ENCODE measurements around the gene NBEAL2. TPM values are rescaled to one million over a fixed set of nuclear protein-coding genes. Genes with fewer than 3 reads are reported as not detected.

Gene NBEAL2
- total RNA-seq, 2 experiments from 2014 or later = 164 to 262 TPM

- Mint-ChIP-seq H3K36me3 (peaks cover 23% of the 10 kb centered on the region), H3K4me3 (no peak overlapping the region), H3K27me3 (no peaks in the 10 kb centered on the region), H3K27ac (no peak overlapping the region), H3K9me3 (ENCODE audit: low read depth) (no peaks in the 10 kb centered on the region), H3K4me1 (peaks cover 48% of the 10 kb centered on the region)
- DNase-seq = no peak
- no peak for ATAC-seq
- CTCF ChIA-PET = interaction anchor here (1.2 to 1.9 kb wide), 3 partner anchors 13 to 27 kb away, joined by 3 to 7 read pairs (median 4); no protein-coding TSS in a partner anchor
Observed at GRCh38 chr3:46935989-46936558, 43.4 kb upstream of the NBEAL2 start.

DNA sequence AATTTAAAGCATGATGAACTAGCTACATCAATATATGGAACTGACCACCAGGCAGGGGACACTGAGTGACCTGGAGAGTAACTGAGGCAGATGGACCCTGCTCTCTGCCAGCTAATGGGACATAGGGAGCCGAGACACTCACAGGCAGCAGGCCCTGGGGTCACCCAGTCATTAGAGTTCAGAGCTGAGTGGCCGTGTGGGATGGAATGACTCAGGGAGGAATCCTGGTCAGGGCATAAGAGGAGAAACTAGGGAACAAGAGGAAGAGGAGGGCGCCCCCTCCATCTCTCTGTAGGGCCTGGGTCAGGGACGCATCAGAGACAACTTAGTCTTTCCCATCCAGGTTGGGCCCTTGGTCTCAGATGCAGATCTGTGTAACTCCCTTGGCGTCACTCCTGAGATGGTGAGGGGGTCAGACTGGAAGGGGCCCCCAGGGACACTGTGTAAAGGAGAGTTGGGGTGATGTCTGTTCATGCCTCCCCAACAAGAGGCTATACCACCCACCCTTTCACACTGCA is 42.7 kb upstream of the NBEAL2 start:
- Mint-ChIP-seq H3K4me1 (peaks cover 43% of the 10 kb centered on the region), H3K36me3 (peaks cover 22% of the 10 kb centered on the region), H3K27me3 (no peaks in the 10 kb centered on the region), H3K4me3 (no peak overlapping the region), H3K27ac (no peak overlapping the region), H3K9me3 (ENCODE audit: low read depth) (no peaks in the 10 kb centered on the region)
- DNase-seq = no peak
- CTCF ChIA-PET = interaction anchor here (1.2 to 1.9 kb wide), 2 partner anchors 14 to 27 kb away, joined by 4 to 7 read pairs; no protein-coding TSS in a partner anchor
- ATAC-seq = no peak

- no peak for DNase-seq
- Mint-ChIP-seq H3K36me3 (peaks cover 22% of the 10 kb centered on the region), H3K27me3 (no peaks in the 10 kb centered on the region), H3K27ac (peak overlapping the region; percentile 12), H3K4me1 (peaks cover 36% of the 10 kb centered on the region), H3K9me3 (ENCODE audit: low read depth) (no peaks in the 10 kb centered on the region), H3K4me3 (no peak overlapping the region)
- CTCF ChIA-PET = interaction anchor here (1.0 to 1.4 kb wide), 2 partner anchors 15 to 226 kb away, joined by 4 to 7 read pairs; partner anchors contain the start of gene SETD2
- ATAC-seq = no peak
Observed at GRCh38 chr3:46938118-46938517, 41.3 kb upstream of the NBEAL2 start.

GRCh38 chr3:46939578-46940445 is 39.7 kb upstream of the NBEAL2 start:
- Mint-ChIP-seq H3K4me3 (no peak overlapping the region), H3K36me3 (peaks cover 22% of the 10 kb centered on the region), H3K9me3 (ENCODE audit: low read depth) (no peaks in the 10 kb centered on the region), H3K4me1 (peaks cover 35% of the 10 kb centered on the region), H3K27me3 (no peaks in the 10 kb centered on the region), H3K27ac (peak overlapping the region; percentile 54)
- CTCF ChIA-PET = interaction anchor here (1.3 kb wide), 1 partner anchor 16 kb away, joined by 6 read pairs; no protein-coding TSS in a partner anchor
- no peak for DNase-seq
- ATAC-seq = no peak

GRCh38 chr3:46942076-46942475 is 37.4 kb upstream of the NBEAL2 start:
- peaks cover 31% of the 10 kb centered on the region for H3K36me3 Mint-ChIP-seq
- no peak overlapping the region for H3K4me3 Mint-ChIP-seq
- no peak overlapping the region for H3K27ac Mint-ChIP-seq
- ATAC-seq (no peak), DNase-seq (no peak)
- H3K9me3 Mint-ChIP-seq (ENCODE audit: low read depth) = no peaks in the 10 kb centered on the region
- CTCF ChIA-PET = interaction anchor here (0.7 to 1.2 kb wide), 3 partner anchors 19 to 222 kb away, joined by 3 to 4 read pairs (median 3); partner anchors contain the start of gene SETD2
- no peaks in the 10 kb centered on the region for H3K27me3 Mint-ChIP-seq
- H3K4me1 Mint-ChIP-seq = peaks cover 55% of the 10 kb centered on the region

DNA sequence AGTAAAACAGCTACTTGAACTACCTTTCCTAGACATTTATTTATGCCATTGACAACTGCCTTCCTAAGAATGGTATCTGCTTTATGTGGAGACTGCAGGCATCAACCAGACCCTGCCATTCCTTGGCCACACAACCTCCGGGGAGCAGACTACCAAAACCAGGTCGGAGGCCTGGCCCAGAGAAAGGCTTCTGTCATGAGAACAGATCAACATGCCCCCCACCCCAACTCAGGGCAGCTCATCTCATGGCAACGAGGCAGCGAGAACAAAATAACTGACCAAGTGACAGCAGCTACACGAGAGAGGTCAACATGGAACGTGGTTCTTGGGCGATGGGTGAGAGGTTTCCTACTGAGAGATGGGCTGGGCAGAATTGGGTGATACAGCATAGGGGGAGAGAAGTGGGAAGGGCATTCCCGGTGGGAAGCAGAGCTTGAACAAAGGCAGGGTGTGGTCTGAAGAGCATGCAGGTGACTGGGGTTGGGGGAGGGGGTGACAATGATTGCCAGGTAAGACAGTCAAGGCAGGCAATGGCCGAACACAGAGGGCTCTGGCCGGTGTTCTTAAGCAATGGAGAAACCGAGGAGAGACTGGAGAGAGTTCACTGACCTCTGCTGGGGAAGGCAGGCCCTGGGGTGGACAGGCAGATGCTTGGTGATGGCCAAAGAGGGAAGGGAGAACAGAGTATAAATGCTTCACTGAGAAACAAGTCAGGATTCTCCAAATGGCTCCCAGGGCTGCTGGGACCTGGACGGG is 36.8 kb upstream of the NBEAL2 start:
- CTCF ChIA-PET = interaction anchor here (0.8 to 1.2 kb wide), 2 partner anchors 20 to 33 kb away, joined by 3 to 4 read pairs; no protein-coding TSS in a partner anchor
- Mint-ChIP-seq H3K27ac (peak overlapping the region; percentile 0), H3K36me3 (peaks cover 37% of the 10 kb centered on the region), H3K9me3 (ENCODE audit: low read depth) (no peaks in the 10 kb centered on the region), H3K4me3 (no peak overlapping the region), H3K27me3 (no peaks in the 10 kb centered on the region), H3K4me1 (peaks cover 60% of the 10 kb centered on the region)
- no peak for DNase-seq
- no peak for ATAC-seq

DNA sequence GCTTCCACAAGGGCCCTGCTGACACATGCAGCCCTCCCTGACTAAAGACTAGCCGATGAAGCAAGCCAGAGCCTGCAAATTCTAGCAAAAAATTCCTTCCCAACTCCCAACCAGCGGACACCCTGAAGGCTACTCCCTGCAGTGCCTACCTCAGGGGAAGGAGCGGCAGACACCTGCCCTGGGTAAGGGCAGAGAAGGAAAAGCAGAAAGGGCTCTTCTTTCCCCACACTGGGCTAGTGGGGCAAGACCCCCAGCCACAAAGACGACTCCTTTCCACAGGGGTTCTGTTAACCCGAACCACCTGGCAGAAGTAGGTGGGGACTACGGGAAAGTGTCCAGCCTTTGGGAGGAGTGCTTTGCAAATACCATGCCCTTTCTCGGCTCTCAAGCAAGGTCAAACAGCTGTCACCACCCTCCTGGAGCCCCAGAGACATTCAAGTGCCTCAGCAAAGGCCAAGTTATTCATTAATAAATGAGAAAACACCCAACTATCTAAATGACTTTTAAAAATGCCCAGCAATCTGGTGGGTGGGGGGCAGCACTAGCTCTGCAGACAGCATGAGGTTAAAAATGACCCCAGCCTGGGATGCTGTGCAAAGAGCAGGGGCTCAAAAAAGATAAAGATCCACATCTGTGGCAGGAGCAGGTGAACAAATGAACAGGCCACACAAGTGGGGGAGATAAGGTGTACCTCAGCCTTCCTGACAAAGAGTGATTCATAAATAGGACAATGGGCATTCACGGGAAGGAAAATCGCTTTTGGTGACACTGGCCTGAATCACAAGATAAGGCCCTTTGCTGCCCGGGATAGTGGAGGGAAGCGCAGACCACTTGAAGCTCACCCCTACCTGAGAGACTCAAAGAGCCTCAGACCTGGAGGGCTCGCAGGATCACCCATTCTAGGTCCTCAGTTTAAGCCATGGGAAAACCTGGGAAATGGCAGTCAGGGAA is 36.0 kb upstream of the NBEAL2 start:
- CTCF ChIA-PET = no interaction called here
- Mint-ChIP-seq H3K27ac (no peak overlapping the region), H3K36me3 (peaks cover 35% of the 10 kb centered on the region)

DNA sequence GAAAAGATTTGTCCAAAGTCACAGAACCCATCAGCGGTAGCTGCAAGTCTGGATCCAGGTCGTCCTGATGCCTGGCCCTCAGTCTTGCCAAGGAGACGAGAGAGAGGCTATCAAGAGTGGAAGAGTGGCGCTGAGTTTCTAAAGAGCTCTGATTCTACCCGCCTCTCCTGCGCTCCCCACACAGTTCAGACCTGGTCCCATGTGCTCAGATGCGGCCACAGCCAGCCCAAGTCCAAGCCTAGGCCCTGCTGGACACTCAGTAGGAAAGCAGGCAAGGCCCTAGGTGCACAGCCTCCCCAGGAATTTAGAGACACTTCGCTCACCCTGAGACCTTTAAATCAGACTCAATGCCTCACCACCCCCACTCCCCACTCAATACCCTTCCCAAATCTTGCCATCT is 35.3 kb upstream of the NBEAL2 start:
- CTCF ChIA-PET = no interaction called here
- DNase-seq (no peak), ATAC-seq (no peak)
- H3K9me3 Mint-ChIP-seq (ENCODE audit: low read depth) = no peaks in the 10 kb centered on the region
- H3K4me3 Mint-ChIP-seq = no peak overlapping the region
- peaks cover 30% of the 10 kb centered on the region for H3K36me3 Mint-ChIP-seq
- no peaks in the 10 kb centered on the region for H3K27me3 Mint-ChIP-seq
- peaks cover 66% of the 10 kb centered on the region for H3K4me1 Mint-ChIP-seq
- no peak overlapping the region for H3K27ac Mint-ChIP-seq

More for the DNA sequence above, 36.0 kb upstream of the NBEAL2 start:
- DNase-seq = no peak
- ATAC-seq = no peak
- no peaks in the 10 kb centered on the region for H3K9me3 Mint-ChIP-seq (ENCODE audit: low read depth)
- H3K27me3 Mint-ChIP-seq = no peaks in the 10 kb centered on the region
- peaks cover 64% of the 10 kb centered on the region for H3K4me1 Mint-ChIP-seq
- H3K4me3 Mint-ChIP-seq = no peak overlapping the region

- H3K27me3 Mint-ChIP-seq = no peaks in the 10 kb centered on the region
- H3K36me3 Mint-ChIP-seq = peaks cover 27% of the 10 kb centered on the region
- H3K4me1 Mint-ChIP-seq = peaks cover 69% of the 10 kb centered on the region
- CTCF ChIA-PET = interaction anchor here (1.3 to 3.2 kb wide), 6 partner anchors 13 to 50 kb away, joined by 3 to 23 read pairs (median 10); partner anchors contain the start of gene CCDC12
- DNase-seq (no peak), ATAC-seq (no peak)
- no peaks in the 10 kb centered on the region for H3K9me3 Mint-ChIP-seq (ENCODE audit: low read depth)
- no peak overlapping the region for H3K4me3 Mint-ChIP-seq
- H3K27ac Mint-ChIP-seq = peak overlapping the region; percentile 97
Observed at GRCh38 chr3:46946416-46946815, 33.0 kb upstream of the NBEAL2 start.

DNA sequence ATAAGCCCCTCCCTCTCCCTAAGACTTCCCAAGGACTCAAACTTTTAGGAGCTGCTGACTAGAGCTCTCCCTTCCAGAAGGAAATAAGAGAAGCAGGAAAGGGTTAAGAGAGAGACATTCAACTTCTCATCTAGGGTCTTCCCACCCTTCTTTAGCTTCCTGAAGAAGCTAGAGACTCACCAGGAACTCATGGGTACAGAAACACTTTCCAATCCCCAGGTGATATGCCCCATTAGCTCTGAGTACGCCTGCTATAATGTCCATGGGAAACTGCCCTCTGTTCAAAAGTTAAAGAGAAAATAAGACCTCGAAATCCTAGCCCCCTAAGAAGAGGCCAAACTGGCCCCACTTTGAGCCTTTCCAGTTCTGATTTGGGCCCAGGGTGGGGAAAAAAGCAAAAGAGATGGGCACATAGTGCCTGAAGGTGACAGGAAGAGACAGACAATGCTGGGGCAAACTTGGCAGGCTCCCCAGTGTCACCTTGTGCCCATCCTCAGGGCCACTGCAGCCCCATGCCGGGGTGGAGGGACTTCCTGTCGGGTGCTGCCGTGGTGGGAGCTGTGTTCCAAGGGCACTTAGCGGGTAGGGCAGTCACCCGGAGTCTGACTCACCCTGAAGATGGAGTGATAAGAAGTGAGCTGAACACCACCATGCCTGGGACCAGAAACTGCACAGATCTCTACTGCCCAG is 32.5 kb upstream of the NBEAL2 start:
- Mint-ChIP-seq H3K9me3 (ENCODE audit: low read depth) (no peaks in the 10 kb centered on the region), H3K27ac (peak overlapping the region; percentile 97), H3K36me3 (peaks cover 30% of the 10 kb centered on the region), H3K27me3 (no peaks in the 10 kb centered on the region), H3K4me1 (peaks cover 71% of the 10 kb centered on the region), H3K4me3 (peak overlapping the region; percentile 66)
- peak; percentile 72 for ATAC-seq
- peak; percentile 89 for DNase-seq
- CTCF ChIA-PET = interaction anchor here (1.2 to 3.2 kb wide), 10 partner anchors 11 to 51 kb away, joined by 3 to 23 read pairs (median 9); partner anchors contain the start of gene CCDC12

DNA sequence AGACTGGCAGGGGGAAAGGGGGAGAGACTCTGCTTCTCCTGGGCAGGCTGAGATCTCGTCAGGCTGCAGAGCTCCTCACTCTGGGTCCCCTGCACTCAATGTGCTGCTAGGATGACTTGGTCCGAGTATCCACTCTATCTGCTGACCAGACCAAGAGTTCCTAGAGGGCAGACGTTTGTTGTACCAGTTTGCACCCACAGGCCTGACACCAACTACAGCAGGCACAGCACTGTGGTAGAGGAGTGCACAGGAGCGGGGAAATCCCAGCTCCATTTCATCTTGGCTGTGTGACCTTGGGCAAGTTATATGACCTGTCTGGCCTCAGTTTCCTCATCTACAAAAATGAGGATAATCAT is 31.9 kb upstream of the NBEAL2 start:
- ATAC-seq = peak; percentile 5
- H3K27me3 Mint-ChIP-seq = no peaks in the 10 kb centered on the region
- CTCF ChIA-PET = interaction anchor here (1.2 to 3.2 kb wide), 10 partner anchors 11 to 51 kb away, joined by 3 to 23 read pairs (median 9); partner anchors contain the start of genes CCDC12 and NBEAL2
- H3K4me3 Mint-ChIP-seq = peak overlapping the region; percentile 66
- DNase-seq = no peak
- no peaks in the 10 kb centered on the region for H3K9me3 Mint-ChIP-seq (ENCODE audit: low read depth)
- H3K27ac Mint-ChIP-seq = peak overlapping the region; percentile 97
- H3K36me3 Mint-ChIP-seq = peaks cover 30% of the 10 kb centered on the region
- peaks cover 73% of the 10 kb centered on the region for H3K4me1 Mint-ChIP-seq

Measured in activated CD8-positive, alpha-beta memory T cell treated with anti-CD3 and anti-CD28 coated beads, Interleukin-2, amount 10 ng/mL, durations not matched to agents 7 days and 5 days (primary cell).